PC-9 (cell line): ENCODE measurements around the gene ADNP.

Source experiments
- CTCF ChIP-seq: fragments of 200-600 bp; sonication (generic); conservative IDR thresholded peaks from 2 replicates; pipeline ENCODE4 v1.6.1; 2017; ENCODE audit warnings: mixed run types, antibody characterized with exemption, mild to moderate bottlenecking, moderate library complexity
- EZH2 ChIP-seq: fragments of 200-600 bp; sonication (generic); IDR thresholded peaks from 2 replicates; pipeline ENCODE4 v1.8.0; 2017; ENCODE audit warnings: antibody characterized with exemption, low read depth

- TF ChIP-seq CTCF (no peak), EZH2 (no peak)
These were observed 82.2 kb downstream of the ADNP start for GRCh38 chr20:50848846-50849673.
